ENCODE data around the gene SLCO2A1.

The SLCO2A1 gene

GRCh38 chr3:134034005-134034785, 4.5 kb upstream of the SLCO2A1 start:
- DNase-seq = no peak

- DNase-seq = no peak
Measured at GRCh38 chr3:134033315-134033996, 3.7 kb upstream of the SLCO2A1 start.

- DNase-seq = no peak
Measured at GRCh38 chr3:134031348-134031915, 1.7 kb upstream of the SLCO2A1 start.

- DNase-seq = no peak
Measured at GRCh38 chr3:134030379-134031347, 938 bp upstream of the SLCO2A1 start.

GRCh38 chr3:134029256-134029733, 430 bp downstream of the SLCO2A1 start:
- DNase-seq = no peak

GRCh38 chr3:134028486-134029255, 1.1 kb downstream of the SLCO2A1 start:
- DNase-seq = no peak

- no peak for DNase-seq
Measured at GRCh38 chr3:134027631-134028030, 2.1 kb downstream of the SLCO2A1 start.

GRCh38 chr3:134020135-134020680, 9.5 kb downstream of the SLCO2A1 start:
- DNase-seq = no peak

- DNase-seq = no peak
Measured at GRCh38 chr3:134018850-134019249, 10.9 kb downstream of the SLCO2A1 start.

GRCh38 chr3:134018406-134018805, 11.3 kb downstream of the SLCO2A1 start:
- no peak for DNase-seq

- no peak for DNase-seq
Measured at GRCh38 chr3:134017490-134017889, 12.2 kb downstream of the SLCO2A1 start.

GRCh38 chr3:134014270-134014669, 15.5 kb downstream of the SLCO2A1 start:
- no peak for DNase-seq

GRCh38 chr3:134013280-134013679, 16.4 kb downstream of the SLCO2A1 start:
- DNase-seq = no peak

- DNase-seq = no peak
Measured at GRCh38 chr3:134009345-134010000, 20.3 kb downstream of the SLCO2A1 start.

GRCh38 chr3:134008630-134009156, 21.0 kb downstream of the SLCO2A1 start:
- no peak for DNase-seq

- no peak for DNase-seq
Measured at GRCh38 chr3:134007819-134008218, 21.9 kb downstream of the SLCO2A1 start.

- no peak for DNase-seq
Measured at GRCh38 chr3:134004841-134005240, 24.9 kb downstream of the SLCO2A1 start.

GRCh38 chr3:134003066-134003465, 26.7 kb downstream of the SLCO2A1 start:
- no peak for DNase-seq

- DNase-seq = no peak
Measured at GRCh38 chr3:134002306-134002705, 27.4 kb downstream of the SLCO2A1 start.

GRCh38 chr3:134001251-134001650, 28.5 kb downstream of the SLCO2A1 start:
- DNase-seq = no peak
